ENCODE data around the gene P4HB.

DNA sequence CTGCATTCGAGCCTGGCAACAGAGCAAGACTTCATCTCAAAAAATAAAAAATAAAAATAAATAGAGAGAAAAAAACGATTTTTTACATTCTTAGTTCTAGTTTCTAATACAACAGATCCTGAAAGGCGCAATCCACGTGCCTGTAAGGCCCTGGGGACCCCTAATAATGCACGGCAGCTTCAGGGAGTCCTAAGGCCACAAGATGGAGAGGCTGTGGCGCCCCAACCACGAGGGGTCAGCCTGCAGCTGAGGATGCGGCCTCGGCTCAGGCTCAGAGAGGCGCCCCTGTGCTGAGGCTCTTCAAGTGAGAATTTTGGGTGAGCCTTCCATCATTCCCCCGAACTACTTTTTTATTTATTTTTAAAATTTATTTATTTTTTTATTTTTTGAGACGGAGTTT, 10.9 kb downstream of the P4HB start:
- TF ChIP-seq, protein P1, sequence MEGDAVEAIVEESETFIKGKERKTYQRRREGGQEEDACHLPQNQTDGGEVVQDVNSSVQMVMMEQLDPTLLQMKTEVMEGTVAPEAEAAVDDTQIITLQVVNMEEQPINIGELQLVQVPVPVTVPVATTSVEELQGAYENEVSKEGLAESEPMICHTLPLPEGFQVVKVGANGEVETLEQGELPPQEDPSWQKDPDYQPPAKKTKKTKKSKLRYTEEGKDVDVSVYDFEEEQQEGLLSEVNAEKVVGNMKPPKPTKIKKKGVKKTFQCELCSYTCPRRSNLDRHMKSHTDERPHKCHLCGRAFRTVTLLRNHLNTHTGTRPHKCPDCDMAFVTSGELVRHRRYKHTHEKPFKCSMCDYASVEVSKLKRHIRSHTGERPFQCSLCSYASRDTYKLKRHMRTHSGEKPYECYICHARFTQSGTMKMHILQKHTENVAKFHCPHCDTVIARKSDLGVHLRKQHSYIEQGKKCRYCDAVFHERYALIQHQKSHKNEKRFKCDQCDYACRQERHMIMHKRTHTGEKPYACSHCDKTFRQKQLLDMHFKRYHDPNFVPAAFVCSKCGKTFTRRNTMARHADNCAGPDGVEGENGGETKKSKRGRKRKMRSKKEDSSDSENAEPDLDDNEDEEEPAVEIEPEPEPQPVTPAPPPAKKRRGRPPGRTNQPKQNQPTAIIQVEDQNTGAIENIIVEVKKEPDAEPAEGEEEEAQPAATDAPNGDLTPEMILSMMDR (IDR thresholded peaks at IDR 0.05), result no peak
- TF ChIP-seq EZH2 (IDR thresholded peaks at IDR 0.05; ENCODE audit: borderline replicate concordance, insufficient read depth, low read depth, low read length, poor library complexity, severe bottlenecking), result no peak

All from B cell (primary cell).